Panc1 (cell line): ENCODE results near the gene PSMB7. TPM values are rescaled to one million over a fixed set of nuclear protein-coding genes. Genes with fewer than 3 reads are reported as not detected.

Source experiments
- ATAC-seq: fragments of 200-7000 bp; cut with Tn5 transposase; 2 replicates; pipeline ENCODE4 v1.9.1; 2020; ENCODE audit warnings: mild to moderate bottlenecking, moderate library complexity
- BruUV-seq: library from RNA; stranded (reverse); fragments of 400-500 nt; replicated peaks from 2 replicates; lab custom pipeline; 2021; lab: Mats Ljungman, UMichigan
- CTCF ChIA-PET: fragments of 300-600 bp; sonication (Branson Sonifier 250); formaldehyde crosslinking; loops from one replicate; lab custom pipeline; 2022; ENCODE audit warnings: antibody characterized with exemption; lab: Charles Lee
- POLR2A ChIA-PET: fragments of 300-600 bp; sonication (Branson Sonifier 250); formaldehyde crosslinking; loops from one replicate; lab custom pipeline; 2022; ENCODE audit warnings: antibody characterized with exemption; lab: Charles Lee
- DNase-seq: peaks from one replicate; pipeline ENCODE4 v3.0.0-alpha.2; 2010; ENCODE audit warnings: low read depth, low spot score
- H3K27ac ChIP-seq: 2 replicates; pipeline ENCODE4 v1.5.1; 2011; ENCODE audit warnings: mild to moderate bottlenecking, low read length, inconsistent platforms
- H3K27me3 ChIP-seq: fragments of 200-500 bp; sonication (Bioruptor generic); 2 replicates; pipeline ENCODE4 v1.6.0; 2014; ENCODE audit warnings: low read length, inconsistent platforms; ENCODE audit not compliant: control insufficient read depth, insufficient read depth
- H3K36me3 ChIP-seq: fragments of 200-500 bp; sonication (Bioruptor generic); 2 replicates; pipeline ENCODE4 v1.5.1; 2014; ENCODE audit warnings: inconsistent platforms, mild to moderate bottlenecking, low read length, moderate library complexity; ENCODE audit not compliant: control insufficient read depth, insufficient read depth
- H3K4me1 ChIP-seq: 2 replicates; pipeline ENCODE4 v1.5.1; 2011; ENCODE audit warnings: inconsistent platforms, mild to moderate bottlenecking, low read length, moderate library complexity; ENCODE audit not compliant: control insufficient read depth, insufficient read depth
- H3K4me3 ChIP-seq, 2 experiments: 2 replicates each; pipeline ENCODE4 v1.5.1; 2011 to 2012; ENCODE audit warnings: low read depth in 2 of 2, low read length in 2 of 2, mild to moderate bottlenecking in 2 of 2, inconsistent platforms in 1 of 2, moderate library complexity in 1 of 2
- H3K9me3 ChIP-seq: fragments of 200-500 bp; sonication (Bioruptor generic); 2 replicates; pipeline ENCODE4 v1.5.1; 2014; ENCODE audit warnings: low read depth, mild to moderate bottlenecking, inconsistent platforms, low read length, moderate library complexity; ENCODE audit not compliant: control insufficient read depth, insufficient read depth
- POLR2AphosphoS5 ChIP-seq: IDR thresholded peaks from 2 replicates; pipeline ENCODE4 v1.6.1; 2012; ENCODE audit warnings: mild to moderate bottlenecking, low read depth, low read length, moderate library complexity
- SIN3A ChIP-seq: IDR thresholded peaks from 2 replicates; pipeline ENCODE4 v1.6.1; 2012; ENCODE audit warnings: low read depth, mild to moderate bottlenecking, low read length, moderate library complexity, borderline replicate concordance; ENCODE audit not compliant: insufficient read depth
- TCF7L2 ChIP-seq: IDR thresholded peaks from 2 replicates; pipeline ENCODE4 v1.6.1; 2011; ENCODE audit warnings: mild to moderate bottlenecking, low read depth, low read length, inconsistent platforms
- in situ Hi-C: cut with HindIII; loops from 2 replicates; pipeline ENCODE4 v1.10.0; 2016; ENCODE audit warnings: low sequenced_read_pairs, low pct_unique_long_range_greater_than_20kb
- intact Hi-C: fragments of 100-400 bp; cut with micrococcal nuclease; formaldehyde crosslinking; loops from one replicate; pipeline ENCODE4 v1.10.0; 2022; ENCODE audit not compliant: unreplicated experiment
- total RNA-seq: library from RNA; stranded (reverse); gene quantifications from one replicate; pipeline ENCODE4 v1.2.1, GENCODE V29; 2021; ENCODE audit not compliant: unreplicated experiment
- TF ChIP-seq, protein P1 (sequence below): fragments of 450-650 bp; IDR thresholded peaks from 2 replicates; pipeline ENCODE4 v1.5.1; 2017; ENCODE audit warnings: mild to moderate bottlenecking
- TF ChIP-seq, protein P2 (sequence below), 2 experiments: IDR thresholded peaks; 2 replicates each; pipeline ENCODE4 v1.6.1; 2011 to 2012; ENCODE audit warnings: low read depth in 2 of 2, control low read depth in 1 of 2, low read length in 1 of 2, mild to moderate bottlenecking in 1 of 2, moderate library complexity in 1 of 2; ENCODE audit not compliant: insufficient read depth in 1 of 2

Gene PSMB7
- total RNA-seq, 1 experiment from 2014 or later: 167 TPM

DNA sequence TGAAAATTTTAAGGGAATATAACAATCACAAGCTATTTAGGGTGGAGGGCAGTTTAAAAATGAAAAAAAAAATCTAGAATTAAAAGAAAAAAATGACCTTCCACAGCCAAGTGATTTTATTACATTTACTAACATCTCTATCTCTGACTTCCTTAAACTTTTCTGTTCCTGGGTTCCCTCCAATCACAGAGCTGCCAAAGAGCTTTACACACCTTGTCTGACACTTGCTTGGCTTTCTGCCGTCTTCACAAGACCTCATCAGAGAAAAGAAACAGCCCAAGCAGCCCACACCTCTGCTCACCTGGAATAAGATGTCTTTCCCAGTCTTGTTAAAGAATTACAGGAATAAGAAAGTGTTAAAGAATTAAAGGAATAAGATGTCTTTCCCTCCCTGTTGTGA lies 38.9 kb downstream of the PSMB7 start:
- H3K4me1 ChIP-seq: no peaks in the 10 kb centered on the region
- intact Hi-C loops (no loop called here), in situ Hi-C loops (no loop called here)
- no peak overlapping the region for H3K4me3 ChIP-seq
- CTCF ChIA-PET: no interaction called here
- BruUV-seq: no TSS peak
- H3K27ac ChIP-seq: 0 out of 2 replicates have a peak overlapping the region, but pooled peaks have one; percentile 7
- TF ChIP-seq, protein P1, sequence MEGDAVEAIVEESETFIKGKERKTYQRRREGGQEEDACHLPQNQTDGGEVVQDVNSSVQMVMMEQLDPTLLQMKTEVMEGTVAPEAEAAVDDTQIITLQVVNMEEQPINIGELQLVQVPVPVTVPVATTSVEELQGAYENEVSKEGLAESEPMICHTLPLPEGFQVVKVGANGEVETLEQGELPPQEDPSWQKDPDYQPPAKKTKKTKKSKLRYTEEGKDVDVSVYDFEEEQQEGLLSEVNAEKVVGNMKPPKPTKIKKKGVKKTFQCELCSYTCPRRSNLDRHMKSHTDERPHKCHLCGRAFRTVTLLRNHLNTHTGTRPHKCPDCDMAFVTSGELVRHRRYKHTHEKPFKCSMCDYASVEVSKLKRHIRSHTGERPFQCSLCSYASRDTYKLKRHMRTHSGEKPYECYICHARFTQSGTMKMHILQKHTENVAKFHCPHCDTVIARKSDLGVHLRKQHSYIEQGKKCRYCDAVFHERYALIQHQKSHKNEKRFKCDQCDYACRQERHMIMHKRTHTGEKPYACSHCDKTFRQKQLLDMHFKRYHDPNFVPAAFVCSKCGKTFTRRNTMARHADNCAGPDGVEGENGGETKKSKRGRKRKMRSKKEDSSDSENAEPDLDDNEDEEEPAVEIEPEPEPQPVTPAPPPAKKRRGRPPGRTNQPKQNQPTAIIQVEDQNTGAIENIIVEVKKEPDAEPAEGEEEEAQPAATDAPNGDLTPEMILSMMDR: no peak
- TF ChIP-seq SIN3A (no peak), POLR2AphosphoS5 (no peak), TCF7L2 (no peak)
- TF ChIP-seq, protein P2, sequence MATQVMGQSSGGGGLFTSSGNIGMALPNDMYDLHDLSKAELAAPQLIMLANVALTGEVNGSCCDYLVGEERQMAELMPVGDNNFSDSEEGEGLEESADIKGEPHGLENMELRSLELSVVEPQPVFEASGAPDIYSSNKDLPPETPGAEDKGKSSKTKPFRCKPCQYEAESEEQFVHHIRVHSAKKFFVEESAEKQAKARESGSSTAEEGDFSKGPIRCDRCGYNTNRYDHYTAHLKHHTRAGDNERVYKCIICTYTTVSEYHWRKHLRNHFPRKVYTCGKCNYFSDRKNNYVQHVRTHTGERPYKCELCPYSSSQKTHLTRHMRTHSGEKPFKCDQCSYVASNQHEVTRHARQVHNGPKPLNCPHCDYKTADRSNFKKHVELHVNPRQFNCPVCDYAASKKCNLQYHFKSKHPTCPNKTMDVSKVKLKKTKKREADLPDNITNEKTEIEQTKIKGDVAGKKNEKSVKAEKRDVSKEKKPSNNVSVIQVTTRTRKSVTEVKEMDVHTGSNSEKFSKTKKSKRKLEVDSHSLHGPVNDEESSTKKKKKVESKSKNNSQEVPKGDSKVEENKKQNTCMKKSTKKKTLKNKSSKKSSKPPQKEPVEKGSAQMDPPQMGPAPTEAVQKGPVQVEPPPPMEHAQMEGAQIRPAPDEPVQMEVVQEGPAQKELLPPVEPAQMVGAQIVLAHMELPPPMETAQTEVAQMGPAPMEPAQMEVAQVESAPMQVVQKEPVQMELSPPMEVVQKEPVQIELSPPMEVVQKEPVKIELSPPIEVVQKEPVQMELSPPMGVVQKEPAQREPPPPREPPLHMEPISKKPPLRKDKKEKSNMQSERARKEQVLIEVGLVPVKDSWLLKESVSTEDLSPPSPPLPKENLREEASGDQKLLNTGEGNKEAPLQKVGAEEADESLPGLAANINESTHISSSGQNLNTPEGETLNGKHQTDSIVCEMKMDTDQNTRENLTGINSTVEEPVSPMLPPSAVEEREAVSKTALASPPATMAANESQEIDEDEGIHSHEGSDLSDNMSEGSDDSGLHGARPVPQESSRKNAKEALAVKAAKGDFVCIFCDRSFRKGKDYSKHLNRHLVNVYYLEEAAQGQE (IDR thresholded peaks at IDR 0.05; ENCODE audit: insufficient read depth in 1 of 2, low read depth in 2 of 2, low read length in 1 of 2): no peak
- ATAC-seq: no peak
- POLR2A ChIA-PET: no interaction called here
- H3K36me3 ChIP-seq: peaks cover 3% of the 10 kb centered on the region
- no peak for DNase-seq
- no peaks in the 10 kb centered on the region for H3K27me3 ChIP-seq
- no peaks in the 10 kb centered on the region for H3K9me3 ChIP-seq

- TF ChIP-seq, protein P2 (IDR thresholded peaks at IDR 0.05; ENCODE audit: insufficient read depth in 1 of 2, low read depth in 2 of 2, low read length in 1 of 2): no peak
- no peak for TF ChIP-seq SIN3A
- TF ChIP-seq, protein P1: no peak
- no peak for TF ChIP-seq POLR2AphosphoS5
- TF ChIP-seq TCF7L2: no peak
- no peaks in the 10 kb centered on the region for H3K4me1 ChIP-seq
- DNase-seq (no peak), ATAC-seq (no peak)
- H3K9me3 ChIP-seq: no peaks in the 10 kb centered on the region
- no peak overlapping the region for H3K27ac ChIP-seq
- no TSS peak for BruUV-seq
- intact Hi-C loops: no loop called here
- in situ Hi-C loops: no loop called here
- H3K36me3 ChIP-seq: peaks cover 3% of the 10 kb centered on the region
- POLR2A ChIA-PET: no interaction called here
- H3K27me3 ChIP-seq: no peaks in the 10 kb centered on the region
- CTCF ChIA-PET: no interaction called here
- H3K4me3 ChIP-seq: no peak overlapping the region
These were observed 39.5 kb downstream of the PSMB7 start for GRCh38 chr9:124375726-124376125.
